H9 (cell line): Measurements from ENCODE around the gene RNF13. TPM values are rescaled to one million over a fixed set of nuclear protein-coding genes. Genes with fewer than 3 reads are reported as not detected.

ENCODE experiments used
- DNase-seq: peaks from one replicate; pipeline ENCODE4 v3.0.0-alpha.2; 2017
- H2AFZ ChIP-seq: one replicate; pipeline ENCODE4 v1.6.1; 2013; ENCODE audit warnings: mild to moderate bottlenecking, low read length, control low read depth, moderate library complexity
- H2AK5ac ChIP-seq: 2 replicates; pipeline ENCODE4 v1.6.1; 2013; ENCODE audit warnings: low read length, control low read depth, mixed read lengths; ENCODE audit not compliant: insufficient read length
- H2BK120ac ChIP-seq: one replicate; pipeline ENCODE4 v1.6.1; 2013; ENCODE audit warnings: low read depth, mild to moderate bottlenecking, low read length, control low read depth, inconsistent platforms; ENCODE audit not compliant: poor library complexity, severe bottlenecking
- H2BK12ac ChIP-seq: 2 replicates; pipeline ENCODE4 v1.6.1; 2013; ENCODE audit warnings: low read length, control low read depth, mixed read lengths, low read depth; ENCODE audit not compliant: insufficient read length
- H2BK15ac ChIP-seq: 2 replicates; pipeline ENCODE4 v1.6.1; 2013; ENCODE audit warnings: low read depth, low read length, control low read depth
- H2BK20ac ChIP-seq: one replicate; pipeline ENCODE4 v1.6.1; 2013; ENCODE audit warnings: low read depth, mild to moderate bottlenecking, low read length, control low read depth, inconsistent platforms; ENCODE audit not compliant: poor library complexity, severe bottlenecking
- H2BK5ac ChIP-seq: 2 replicates; pipeline ENCODE4 v1.6.1; 2013; ENCODE audit warnings: low read length, control low read depth, mixed read lengths; ENCODE audit not compliant: insufficient read length
- H3K14ac ChIP-seq: 2 replicates; pipeline ENCODE4 v1.6.1; 2013; ENCODE audit warnings: low read length, control low read depth; ENCODE audit not compliant: insufficient read depth
- H3K18ac ChIP-seq: 2 replicates; pipeline ENCODE4 v1.6.1; 2013; ENCODE audit warnings: low read depth, mild to moderate bottlenecking, mixed read lengths, low read length, control low read depth; ENCODE audit not compliant: insufficient read length
- H3K23ac ChIP-seq: 2 replicates; pipeline ENCODE4 v1.6.1; 2013; ENCODE audit warnings: low read length, control low read depth, mixed read lengths, low read depth; ENCODE audit not compliant: insufficient read length
- H3K23me2 ChIP-seq: 2 replicates; pipeline ENCODE4 v1.6.1; 2013; ENCODE audit warnings: low read depth, mild to moderate bottlenecking, mixed read lengths, low read length, control low read depth; ENCODE audit not compliant: insufficient read length, poor library complexity, severe bottlenecking
- H3K27ac ChIP-seq: 2 replicates; pipeline ENCODE4 v1.5.1; 2013; ENCODE audit warnings: low read length, control low read depth, mixed read lengths, low read depth; ENCODE audit not compliant: insufficient read length
- H3K27me3 ChIP-seq: 2 replicates; pipeline ENCODE4 v1.6.1; 2013; ENCODE audit warnings: low read length, control low read depth, inconsistent platforms; ENCODE audit not compliant: insufficient read depth
- H3K4ac ChIP-seq: 2 replicates; pipeline ENCODE4 v1.6.1; 2013; ENCODE audit warnings: low read depth, mild to moderate bottlenecking, control low read depth, inconsistent platforms, low read length, moderate library complexity
- H3K4me1 ChIP-seq: 2 replicates; pipeline ENCODE4 v1.6.1; 2013; ENCODE audit warnings: low read length, control low read depth, inconsistent platforms; ENCODE audit not compliant: insufficient read depth
- H3K4me2 ChIP-seq: 2 replicates; pipeline ENCODE4 v1.6.1; 2013; ENCODE audit warnings: low read length, control low read depth, mixed read lengths; ENCODE audit not compliant: insufficient read length, insufficient read depth
- H3K56ac ChIP-seq: 2 replicates; pipeline ENCODE4 v1.6.1; 2013; ENCODE audit warnings: low read depth, mild to moderate bottlenecking, mixed read lengths, low read length, control low read depth; ENCODE audit not compliant: insufficient read length
- H3K79me1 ChIP-seq: 2 replicates; pipeline ENCODE4 v1.6.1; 2013; ENCODE audit warnings: low read depth, mild to moderate bottlenecking, moderate library complexity, low read length, control low read depth, inconsistent platforms; ENCODE audit not compliant: insufficient read depth, poor library complexity, severe bottlenecking
- H3K79me2 ChIP-seq: 2 replicates; pipeline ENCODE4 v1.6.1; 2013; ENCODE audit warnings: low read length, control low read depth, inconsistent platforms; ENCODE audit not compliant: insufficient read depth
- H3K9ac ChIP-seq: 2 replicates; pipeline ENCODE4 v1.6.1; 2013; ENCODE audit warnings: low read length, control low read depth, mixed read lengths; ENCODE audit not compliant: insufficient read length; ENCODE audit errors: extremely low read depth
- H3K9me3 ChIP-seq: one replicate; pipeline ENCODE4 v1.6.1; 2013; ENCODE audit warnings: low read depth, low read length, inconsistent platforms; ENCODE audit not compliant: control insufficient read depth
- H3T11ph ChIP-seq: one replicate; pipeline ENCODE4 v1.6.1; 2013; ENCODE audit warnings: mild to moderate bottlenecking, low read length, control low read depth, inconsistent platforms
- H4K20me1 ChIP-seq: one replicate; pipeline ENCODE4 v1.6.1; 2013; ENCODE audit not compliant: control insufficient read depth, insufficient read length, insufficient read depth
- H4K5ac ChIP-seq: 2 replicates; pipeline ENCODE4 v1.6.1; 2013; ENCODE audit warnings: low read depth, mild to moderate bottlenecking, mixed read lengths, low read length, control low read depth; ENCODE audit not compliant: insufficient read length
- H4K8ac ChIP-seq: replicated peaks from 2 replicates; pipeline ENCODE4 v1.6.1; 2013; ENCODE audit warnings: low read length, control low read depth, mixed read lengths, low read depth; ENCODE audit not compliant: insufficient read length
- H4K91ac ChIP-seq: 2 replicates; pipeline ENCODE4 v1.6.1; 2013; ENCODE audit warnings: low read depth, mild to moderate bottlenecking, moderate library complexity, mixed read lengths, low read length, control low read depth; ENCODE audit not compliant: insufficient read length
- H3K27ac Mint-ChIP-seq, 3 experiments: 2 replicates in 2 of 3; 3 replicates in 1 of 3; pipeline ENCODE4 v1.8.0; 2020 to 2021; ENCODE audit warnings: mixed read lengths in 3 of 3, mild to moderate bottlenecking in 1 of 3, moderate library complexity in 1 of 3
- H3K27me3 Mint-ChIP-seq: 2 replicates; pipeline ENCODE4 v1.8.0; 2021; ENCODE audit warnings: low read depth, mild to moderate bottlenecking, moderate library complexity, mixed read lengths
- H3K36me3 Mint-ChIP-seq, 3 experiments: 2 replicates in 2 of 3; 3 replicates in 1 of 3; pipeline ENCODE4 v1.8.0; 2020 to 2021; ENCODE audit warnings: low read depth in 3 of 3, mixed read lengths in 3 of 3; ENCODE audit not compliant: insufficient read depth in 1 of 3
- H3K4me1 Mint-ChIP-seq, 2 experiments: 2 replicates each; pipeline ENCODE4 v1.8.0; 2020; ENCODE audit warnings: mixed read lengths in 2 of 2
- H3K4me3 Mint-ChIP-seq, 2 experiments: 2 replicates in 1 of 2; 3 replicates in 1 of 2; pipeline ENCODE4 v1.8.0; 2020 to 2021; ENCODE audit warnings: mild to moderate bottlenecking in 2 of 2, mixed read lengths in 2 of 2, moderate library complexity in 1 of 2
- H3K9me3 Mint-ChIP-seq, 2 experiments: 2 replicates in 1 of 2; 3 replicates in 1 of 2; pipeline ENCODE4 v1.8.0; 2020; ENCODE audit warnings: mild to moderate bottlenecking in 2 of 2, mixed read lengths in 2 of 2, moderate library complexity in 1 of 2
- CTCF ChIP-seq: fragments of 200-600 bp; sonication (generic); conservative IDR thresholded peaks from 3 replicates; pipeline ENCODE4 v1.8.0; 2021; ENCODE audit warnings: antibody characterized with exemption, mild to moderate bottlenecking
- WGBS: extraction: QIAGEN DNeasy Blood & Tissue Kit; methylation state at CpG from one replicate; pipeline ENCODE4 v1.1.7; 2013; ENCODE audit warnings: missing lambda C conversion rate, low lambda C conversion rate, mixed read lengths; ENCODE audit not compliant: insufficient read length; ENCODE audit errors: extremely low coverage; 5-methylcytosine and 5-hydroxymethylcytosine counted together
- total RNA-seq: library from RNA; stranded (reverse); gene quantifications from 2 replicates; pipeline ENCODE4 v1.2.1, GENCODE V29; 2021

RNF13 gene
- total RNA-seq, 1 experiment from 2014 or later = 23.4 TPM

DNA sequence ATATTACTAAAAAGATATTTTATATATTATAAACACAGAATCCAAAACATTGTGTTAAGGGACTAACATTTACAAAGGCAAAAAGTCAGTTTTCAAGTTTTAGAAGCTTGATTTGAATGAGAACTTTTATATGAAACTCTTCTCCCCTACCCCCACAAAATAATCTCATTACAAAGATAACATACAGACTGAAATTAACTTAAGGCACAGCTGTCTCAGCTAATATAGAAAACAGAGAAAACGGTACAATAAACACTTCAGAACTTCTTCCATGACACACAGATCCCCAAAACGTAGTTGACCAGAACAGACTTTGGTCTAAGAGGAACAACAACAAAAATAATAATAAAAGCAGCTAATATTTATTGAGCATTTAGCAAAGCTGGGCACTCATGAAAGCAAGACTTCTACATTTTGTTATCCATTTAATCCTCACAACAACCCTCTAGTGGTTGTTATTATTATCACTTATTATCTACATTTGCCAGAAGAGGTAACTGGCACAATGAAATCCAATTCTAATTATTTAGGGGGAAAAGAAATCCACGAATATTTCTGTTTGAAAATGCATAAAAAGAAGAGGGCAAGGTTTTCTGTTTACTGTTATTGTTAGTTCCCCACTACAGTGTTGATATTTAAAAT lies 89.6 kb downstream of the RNF13 start:
- Mint-ChIP-seq H3K36me3 (no peaks in the 10 kb centered on the region; a peak in 1 of 7 replicates), H3K4me3 (no peak overlapping the region), H3K27me3 (no peaks in the 10 kb centered on the region), H3K4me1 (peaks cover 0 to 10% of the 10 kb centered on the region in 2 experiments; a peak in 3 of 4 replicates), H3K9me3 (no peaks in the 10 kb centered on the region), H3K27ac (peak overlapping the region in 1 of 3 experiments; percentile 29; a peak in 2 of 7 replicates)
- TF ChIP-seq CTCF = no peak; the same call in 2 of the 3 replicates
- no peaks in the 10 kb centered on the region for H3K4me1 ChIP-seq
- H3K23ac ChIP-seq = no peak overlapping the region
- no peak overlapping the region for H2BK120ac ChIP-seq
- no peak overlapping the region for H4K5ac ChIP-seq
- no peak overlapping the region for H3T11ph ChIP-seq
- no peak overlapping the region for H2BK20ac ChIP-seq
- H3K56ac ChIP-seq = no peak overlapping the region
- no peak overlapping the region for H3K14ac ChIP-seq
- no peaks in the 10 kb centered on the region for H3K79me1 ChIP-seq
- no peak overlapping the region for H3K27ac ChIP-seq
- no peaks in the 10 kb centered on the region for H3K23me2 ChIP-seq
- no CpG with 5 or more reads among the region's 3 CpGs for WGBS
- H2BK12ac ChIP-seq = no peak overlapping the region
- H3K4me2 ChIP-seq = no peak overlapping the region
- no peak overlapping the region for H2AFZ ChIP-seq
- H3K79me2 ChIP-seq = no peaks in the 10 kb centered on the region
- no peak overlapping the region for H2BK15ac ChIP-seq
- no peak overlapping the region for H3K9ac ChIP-seq
- no peak overlapping the region for H2AK5ac ChIP-seq
- no peak overlapping the region for H4K8ac ChIP-seq
- H2BK5ac ChIP-seq = no peak overlapping the region
- no peaks in the 10 kb centered on the region for H3K9me3 ChIP-seq
- H3K18ac ChIP-seq = no peak overlapping the region
- H4K20me1 ChIP-seq = no peaks in the 10 kb centered on the region
- H3K27me3 ChIP-seq = no peaks in the 10 kb centered on the region
- no peak for DNase-seq
- no peak overlapping the region for H3K4ac ChIP-seq
- H4K91ac ChIP-seq = no peak overlapping the region
